SJCRH30 (cell line): ENCODE data around the gene ARHGEF6. TPM values are rescaled to one million over a fixed set of nuclear protein-coding genes. Genes with fewer than 3 reads are reported as not detected.

Experiments
- DNase-seq, 2 experiments: peaks; one replicate each; pipeline ENCODE4 v3.0.0-alpha.2; 2015 to 2020
- H3K27ac ChIP-seq: fragments of 250-450 bp; sonication (Bioruptor Pico); 2 replicates; pipeline ENCODE4 v1.5.1; 2020; ENCODE audit warnings: mild to moderate bottlenecking, moderate library complexity
- H3K27me3 ChIP-seq: fragments of 250-450 bp; sonication (Bioruptor Pico); 2 replicates; pipeline ENCODE4 v1.5.1; 2020; ENCODE audit warnings: mild to moderate bottlenecking, moderate library complexity
- H3K36me3 ChIP-seq: fragments of 250-450 bp; sonication (Bioruptor Pico); 2 replicates; pipeline ENCODE4 v1.5.1; 2020; ENCODE audit warnings: mild to moderate bottlenecking, moderate library complexity
- H3K4me1 ChIP-seq: fragments of 250-450 bp; sonication (Bioruptor Pico); 2 replicates; pipeline ENCODE4 v1.5.1; 2020; ENCODE audit warnings: mild to moderate bottlenecking, moderate library complexity
- H3K4me3 ChIP-seq: fragments of 250-450 bp; sonication (Bioruptor Pico); 2 replicates; pipeline ENCODE4 v1.5.1; 2020; ENCODE audit warnings: mild to moderate bottlenecking, moderate library complexity
- H3K9me3 ChIP-seq: fragments of 250-450 bp; sonication (Bioruptor Pico); replicated peaks from 2 replicates; pipeline ENCODE4 v1.5.1; 2020; ENCODE audit warnings: mild to moderate bottlenecking, moderate library complexity
- total RNA-seq: library from RNA; depleted of rRNA; stranded (reverse); fragments of >200 nt; shearing (Covaris generic); gene quantifications from 2 replicates; pipeline ENCODE4 v1.2.3, GENCODE V29; 2014

ARHGEF6 gene
- total RNA-seq, 1 experiment from 2014 or later = 10.8 TPM

DNA sequence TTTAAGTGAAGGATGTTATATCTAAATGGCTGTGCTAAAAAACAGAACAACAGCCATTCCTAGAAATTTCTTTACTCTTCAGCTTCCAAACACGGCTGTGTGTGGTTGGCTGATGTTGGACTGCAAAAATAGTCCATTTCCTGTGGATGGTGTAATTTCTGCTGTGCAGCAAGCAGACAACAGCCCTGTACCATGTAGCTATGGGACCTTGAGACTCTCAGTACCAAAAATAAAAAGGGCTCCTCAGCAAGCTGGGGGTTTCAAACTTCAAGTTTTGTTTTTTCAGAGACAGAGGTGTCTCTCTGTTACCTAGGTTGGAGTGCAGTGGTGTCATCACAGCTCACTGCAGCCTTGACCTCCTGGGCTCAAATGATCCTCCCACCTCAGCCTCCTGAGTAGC lies 114.6 kb downstream of the ARHGEF6 start:
- no peaks in the 10 kb centered on the region for H3K27me3 ChIP-seq
- no peaks in the 10 kb centered on the region for H3K36me3 ChIP-seq
- H3K4me1 ChIP-seq = no peaks in the 10 kb centered on the region
- DNase-seq = no peak
- H3K4me3 ChIP-seq = no peak overlapping the region
- H3K9me3 ChIP-seq = no peaks in the 10 kb centered on the region
- H3K27ac ChIP-seq = no peak overlapping the region

DNA sequence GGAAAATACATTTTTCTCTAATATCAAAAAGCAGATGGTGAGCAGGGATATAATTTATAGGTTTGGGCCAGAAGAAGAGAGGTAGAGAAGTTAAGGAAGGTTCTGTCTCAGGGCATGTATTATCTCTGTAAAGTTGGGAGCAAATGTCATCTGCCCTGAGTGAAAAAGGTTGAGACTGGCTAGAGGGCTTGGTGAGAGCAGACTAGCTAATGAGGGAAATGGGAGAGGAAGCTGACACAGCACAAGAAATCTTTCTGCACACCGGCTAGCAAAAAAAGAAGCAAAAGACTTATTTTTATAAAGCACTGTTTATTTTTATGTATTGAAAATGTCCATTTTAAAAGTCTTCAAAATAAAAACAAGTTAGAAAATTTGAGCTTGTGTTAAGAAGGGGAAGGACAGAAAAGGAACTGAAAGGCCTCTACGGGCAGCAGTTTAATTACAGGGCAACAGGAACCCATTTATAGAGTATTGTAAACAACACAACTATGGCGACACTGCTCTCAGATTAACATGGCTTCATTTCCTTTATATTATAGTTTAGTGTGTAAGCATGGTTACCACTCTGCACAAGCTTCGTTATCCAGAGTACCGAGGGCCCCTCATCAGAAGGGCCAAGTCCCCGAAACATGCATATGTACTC lies 115.4 kb downstream of the ARHGEF6 start:
- no peak overlapping the region for H3K4me3 ChIP-seq
- H3K27ac ChIP-seq = no peak overlapping the region
- H3K9me3 ChIP-seq = no peaks in the 10 kb centered on the region
- no peaks in the 10 kb centered on the region for H3K27me3 ChIP-seq
- H3K36me3 ChIP-seq = no peaks in the 10 kb centered on the region
- H3K4me1 ChIP-seq = no peaks in the 10 kb centered on the region
- DNase-seq = no peak

DNA sequence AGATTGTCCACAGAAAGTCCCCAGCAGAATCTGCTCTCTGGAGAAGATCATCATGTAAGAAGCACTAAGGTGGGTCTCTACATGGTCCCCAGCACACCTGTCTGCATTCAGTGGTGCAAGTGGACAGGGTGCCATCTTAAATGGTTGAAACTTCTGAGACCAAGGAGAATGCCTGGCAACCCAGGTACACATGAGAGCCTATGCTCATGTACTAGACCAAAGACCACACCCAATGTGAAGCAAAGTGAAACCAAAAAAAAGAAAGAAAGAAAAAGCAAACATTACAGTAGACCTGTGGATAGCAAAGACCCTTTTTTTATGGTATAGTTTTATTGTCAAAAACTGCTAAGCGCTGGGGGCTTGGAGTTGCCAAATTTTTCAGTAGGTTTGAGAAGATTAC lies 117.8 kb downstream of the ARHGEF6 start:
- DNase-seq = no peak
- Histone ChIP-seq H3K27ac (no peak overlapping the region), H3K4me3 (no peak overlapping the region), H3K27me3 (no peaks in the 10 kb centered on the region), H3K9me3 (no peaks in the 10 kb centered on the region), H3K4me1 (no peaks in the 10 kb centered on the region), H3K36me3 (no peaks in the 10 kb centered on the region)

DNA sequence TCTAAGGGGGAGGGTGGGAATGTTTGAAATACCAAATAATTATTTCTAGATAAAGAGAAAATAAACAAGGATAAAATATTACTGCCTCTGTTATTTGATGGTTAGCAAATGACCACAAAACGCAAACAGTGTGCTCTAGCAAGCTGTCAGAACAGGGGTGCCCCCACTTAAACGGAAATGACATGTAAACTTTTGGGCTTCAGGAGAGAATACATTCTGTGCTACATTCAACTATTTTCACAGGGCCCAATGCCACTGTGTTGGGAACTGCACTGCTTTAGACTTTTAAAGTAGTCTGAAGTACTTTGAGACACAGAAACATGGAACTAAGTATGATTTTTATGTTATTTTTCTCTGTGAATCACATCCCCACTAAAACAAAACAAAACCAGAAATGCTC lies 118.6 kb downstream of the ARHGEF6 start:
- Histone ChIP-seq H3K36me3 (no peaks in the 10 kb centered on the region), H3K27ac (no peak overlapping the region), H3K27me3 (no peaks in the 10 kb centered on the region), H3K9me3 (no peaks in the 10 kb centered on the region), H3K4me1 (no peaks in the 10 kb centered on the region), H3K4me3 (no peak overlapping the region)
- no peak for DNase-seq

DNA sequence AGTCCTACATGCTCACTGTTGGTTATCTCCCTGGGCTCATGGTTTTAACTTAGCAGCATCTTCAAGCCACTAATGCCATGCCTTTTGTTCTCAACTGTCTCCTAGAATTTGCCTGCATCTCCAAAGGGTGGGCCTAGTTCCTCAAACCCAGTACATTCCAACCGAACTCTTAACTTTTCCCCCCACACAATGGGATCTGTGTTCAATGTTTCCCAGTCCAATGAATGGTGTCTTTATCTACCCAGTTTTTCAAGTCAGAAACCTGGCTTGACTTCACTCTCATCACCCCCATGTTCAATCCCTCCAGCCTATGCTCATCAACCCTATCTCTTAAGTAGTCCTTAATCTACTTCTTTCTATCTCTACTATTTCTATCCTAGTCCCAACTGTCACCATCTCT lies 119.8 kb downstream of the ARHGEF6 start:
- Histone ChIP-seq H3K4me3 (no peak overlapping the region), H3K9me3 (no peaks in the 10 kb centered on the region), H3K27ac (no peak overlapping the region), H3K36me3 (no peaks in the 10 kb centered on the region), H3K27me3 (no peaks in the 10 kb centered on the region), H3K4me1 (no peaks in the 10 kb centered on the region)
- DNase-seq = no peak

DNA sequence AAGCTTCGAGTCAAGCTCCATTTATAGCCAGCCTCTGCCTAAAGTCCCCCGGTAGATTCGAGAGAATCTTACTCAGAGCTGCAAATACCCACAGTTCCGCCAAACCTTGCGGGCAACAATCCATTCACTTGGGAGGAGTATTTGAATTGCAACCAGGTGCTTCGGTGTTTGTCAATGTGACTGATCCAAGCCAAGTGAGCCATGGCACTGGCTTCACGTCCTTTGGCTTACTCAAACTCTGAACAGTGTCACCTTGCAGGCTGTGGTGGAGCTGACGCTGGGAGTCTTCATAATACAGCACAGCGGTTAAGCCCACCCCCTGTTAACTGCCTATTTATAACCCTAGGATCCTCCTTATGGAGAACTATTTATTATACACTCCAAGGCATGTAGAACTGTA lies 121.6 kb downstream of the ARHGEF6 start:
- H3K36me3 ChIP-seq = no peaks in the 10 kb centered on the region
- no peak overlapping the region for H3K27ac ChIP-seq
- H3K27me3 ChIP-seq = no peaks in the 10 kb centered on the region
- no peak for DNase-seq
- no peaks in the 10 kb centered on the region for H3K9me3 ChIP-seq
- no peak overlapping the region for H3K4me3 ChIP-seq
- no peaks in the 10 kb centered on the region for H3K4me1 ChIP-seq

DNA sequence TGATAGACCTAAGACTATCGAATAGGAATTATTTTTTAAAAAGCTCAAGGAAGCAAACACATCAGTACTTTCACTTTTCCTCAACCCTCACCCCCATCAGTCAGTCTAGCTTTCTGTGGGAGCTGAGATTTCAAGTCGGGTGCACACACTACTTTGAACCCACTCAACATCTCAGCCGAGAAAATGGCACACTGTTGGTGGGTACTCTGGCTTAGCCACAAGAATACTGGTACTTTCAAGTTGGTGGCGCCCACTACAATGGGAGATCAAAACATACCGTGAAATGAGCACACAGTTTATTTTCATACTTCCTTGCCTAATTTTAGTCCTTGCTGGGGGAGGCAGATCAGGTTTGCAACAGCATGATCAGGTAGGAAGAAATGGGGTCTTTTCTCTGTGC lies 122.6 kb downstream of the ARHGEF6 start:
- H3K27ac ChIP-seq = no peak overlapping the region
- H3K36me3 ChIP-seq = no peaks in the 10 kb centered on the region
- no peak overlapping the region for H3K4me3 ChIP-seq
- H3K9me3 ChIP-seq = no peaks in the 10 kb centered on the region
- no peaks in the 10 kb centered on the region for H3K4me1 ChIP-seq
- H3K27me3 ChIP-seq = no peaks in the 10 kb centered on the region
- no peak for DNase-seq

DNA sequence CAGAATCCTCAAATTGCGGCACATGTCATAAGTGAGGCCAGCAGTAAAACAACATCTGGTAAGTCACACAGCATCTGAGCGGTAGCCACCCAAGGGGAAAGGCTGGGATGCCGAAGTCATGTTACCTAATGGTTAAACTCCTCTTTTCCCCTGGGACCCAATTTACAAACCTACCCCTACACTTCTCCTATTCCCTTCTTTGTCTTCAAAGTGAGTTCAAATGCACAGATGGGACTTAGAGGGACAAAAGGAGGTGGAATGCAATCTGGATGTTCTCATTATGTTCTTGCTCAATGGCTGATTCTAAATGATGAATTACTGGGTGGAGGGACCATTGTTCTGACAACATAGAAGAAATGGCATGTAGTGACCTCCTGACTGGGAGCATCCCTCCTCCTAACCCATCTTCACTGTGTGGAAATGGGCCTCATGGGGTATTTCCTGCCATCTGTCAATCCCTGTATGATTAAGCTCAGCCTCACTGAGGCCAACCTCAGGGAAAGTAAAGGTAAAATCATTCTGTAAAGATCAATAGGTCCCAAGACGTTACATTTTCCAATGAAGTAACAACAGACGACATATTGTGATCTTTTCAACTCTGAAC lies 124.3 kb downstream of the ARHGEF6 start:
- Histone ChIP-seq H3K27me3 (no peaks in the 10 kb centered on the region), H3K9me3 (no peaks in the 10 kb centered on the region), H3K4me1 (no peaks in the 10 kb centered on the region), H3K27ac (no peak overlapping the region), H3K36me3 (no peaks in the 10 kb centered on the region), H3K4me3 (no peak overlapping the region)
- no peak for DNase-seq

DNA sequence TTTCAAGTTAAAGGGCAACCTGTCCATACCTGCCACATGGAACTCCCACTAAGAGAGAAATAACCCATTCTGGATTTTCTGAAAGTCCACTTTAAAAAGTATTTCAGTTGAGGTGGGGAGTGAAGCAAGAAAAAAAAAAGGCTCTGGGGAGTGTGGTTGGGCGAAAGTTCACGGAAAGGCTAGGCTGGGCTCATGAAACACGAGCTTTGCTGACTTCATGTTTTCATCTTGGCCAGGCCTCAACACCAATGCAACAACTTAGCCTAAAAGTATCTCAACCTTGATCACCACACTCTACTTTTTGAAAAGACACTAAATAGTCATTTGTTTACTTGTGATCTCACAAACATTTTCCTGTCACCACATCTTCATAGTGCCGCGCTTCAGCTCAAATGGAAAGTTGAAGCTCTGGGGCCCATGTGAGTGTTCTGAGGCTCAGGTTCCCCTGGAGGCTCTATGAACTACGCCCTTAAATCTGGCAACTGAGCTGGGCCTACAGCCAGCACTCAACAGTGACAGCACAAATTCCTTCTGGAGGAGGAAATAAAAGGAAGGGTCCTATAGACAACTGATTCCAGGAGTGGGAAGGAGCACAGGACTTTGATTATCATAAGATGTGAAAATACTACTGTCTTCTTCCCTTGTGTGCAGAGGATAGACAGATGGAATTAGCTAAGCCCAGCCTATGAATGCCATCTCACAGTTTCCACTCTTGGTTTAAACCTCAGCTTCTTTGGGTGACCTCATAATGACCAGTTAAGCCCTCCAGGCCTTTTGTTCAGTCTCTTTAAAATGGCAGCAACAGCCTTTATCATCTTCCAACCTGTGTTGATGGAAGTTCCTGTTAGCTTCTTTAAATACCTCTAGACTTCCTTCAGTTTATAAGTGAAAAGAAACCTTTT lies 127.7 kb downstream of the ARHGEF6 start:
- Histone ChIP-seq H3K9me3 (no peaks in the 10 kb centered on the region), H3K4me1 (no peaks in the 10 kb centered on the region), H3K27ac (no peak overlapping the region), H3K4me3 (no peak overlapping the region), H3K36me3 (no peaks in the 10 kb centered on the region), H3K27me3 (no peaks in the 10 kb centered on the region)
- DNase-seq = no peak

DNA sequence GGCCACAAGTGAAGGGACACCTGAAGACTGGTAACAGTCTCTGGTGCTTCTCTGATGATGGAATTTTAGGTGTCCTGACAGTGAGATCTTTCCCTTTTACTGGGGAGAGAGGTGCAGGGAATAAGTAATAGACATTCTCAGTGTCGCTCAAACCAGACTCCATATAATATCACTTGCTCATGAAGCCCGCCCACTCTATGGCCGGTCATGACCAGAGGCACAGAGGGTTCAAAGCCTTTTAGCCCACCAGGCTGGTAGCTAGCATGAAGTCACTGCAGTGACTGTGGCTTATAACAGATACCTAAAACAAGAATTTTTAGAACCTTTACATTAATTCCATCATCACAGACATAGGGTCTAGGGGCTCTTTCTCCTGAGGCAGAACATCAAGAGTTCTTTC lies 129.9 kb downstream of the ARHGEF6 start:
- no peak for DNase-seq
- no peaks in the 10 kb centered on the region for H3K27me3 ChIP-seq
- no peak overlapping the region for H3K27ac ChIP-seq
- H3K9me3 ChIP-seq = no peaks in the 10 kb centered on the region
- H3K36me3 ChIP-seq = no peaks in the 10 kb centered on the region
- H3K4me3 ChIP-seq = no peak overlapping the region
- H3K4me1 ChIP-seq = no peaks in the 10 kb centered on the region

DNA sequence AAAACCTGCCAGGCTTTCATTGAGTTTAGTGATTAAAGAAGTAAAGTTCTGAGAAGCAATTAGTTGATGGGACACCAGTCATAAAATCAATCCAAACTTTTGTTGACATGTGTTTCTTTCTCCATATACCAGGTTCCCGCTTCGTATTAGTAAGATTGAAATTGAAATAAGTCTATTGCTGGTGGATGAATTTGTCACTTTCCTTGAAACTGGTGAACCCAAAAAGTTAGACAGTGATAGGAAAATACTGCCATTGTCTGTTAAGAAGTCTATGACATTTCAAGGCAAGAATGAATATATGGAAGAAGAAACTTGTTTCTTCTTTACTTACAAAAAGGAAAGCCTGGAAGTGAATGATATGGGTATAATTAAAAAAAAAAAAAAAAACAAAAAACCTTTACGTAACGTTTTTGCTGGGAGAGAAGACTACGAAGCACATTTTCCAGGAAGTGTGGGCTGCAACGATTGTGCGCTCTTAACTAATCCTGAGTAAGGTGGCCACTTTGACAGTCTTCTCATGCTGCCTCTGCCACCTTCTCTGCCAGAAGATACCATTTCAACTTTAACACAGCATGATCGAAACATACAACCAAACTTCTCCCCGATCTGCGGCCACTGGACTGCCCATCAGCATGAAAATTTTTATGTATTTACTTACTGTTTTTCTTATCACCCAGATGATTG lies 132.9 kb downstream of the ARHGEF6 start, which contains the start of gene CD40LG:
CD40LG (plus strand) TSS at position 482 of the 684 bp plus-strand sequence; CDS start at position 573, 91 bp downstream.
- Histone ChIP-seq H3K27me3 (no peaks in the 10 kb centered on the region), H3K27ac (no peak within 1 kb of the TSS), H3K4me3 (no peak within 1 kb of the TSS), H3K9me3 (no peaks in the 10 kb centered on the region), H3K36me3 (no peaks in the 10 kb centered on the region), H3K4me1 (no peaks in the 10 kb centered on the region)
- no peak for DNase-seq

DNA sequence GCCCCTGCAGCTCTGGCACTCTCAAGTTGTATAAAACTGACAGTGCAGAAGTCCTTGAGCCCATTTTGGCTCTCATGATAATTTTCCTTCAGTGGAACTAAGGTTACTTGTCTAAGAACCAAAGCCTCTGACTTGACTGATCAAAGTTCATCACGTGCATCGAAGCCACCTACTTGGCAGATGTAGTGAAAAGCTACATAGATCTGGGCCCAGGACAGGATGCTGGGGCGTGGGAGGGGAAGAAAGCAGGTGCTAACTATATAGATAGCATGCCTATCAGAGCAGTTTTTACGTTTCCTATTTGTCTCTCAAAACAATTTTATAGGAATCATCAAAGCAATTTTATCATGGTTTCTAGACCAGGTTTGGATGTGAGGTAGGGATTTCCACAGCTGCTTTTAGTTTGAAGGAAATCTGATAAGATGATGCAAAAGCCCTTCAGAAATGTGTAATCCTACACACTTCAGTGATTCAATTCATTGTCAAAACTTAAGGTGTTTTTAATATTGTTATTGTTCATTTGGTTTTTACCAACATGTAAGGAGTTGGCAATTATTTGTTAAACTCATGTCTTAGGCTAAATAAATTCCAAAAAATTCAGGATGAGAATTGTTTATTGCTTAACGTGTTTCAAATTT lies 134.0 kb downstream of the ARHGEF6 start:
- no peak for DNase-seq
- H3K4me3 ChIP-seq = no peak overlapping the region
- H3K27me3 ChIP-seq = no peaks in the 10 kb centered on the region
- H3K27ac ChIP-seq = no peak overlapping the region
- no peaks in the 10 kb centered on the region for H3K4me1 ChIP-seq
- no peaks in the 10 kb centered on the region for H3K9me3 ChIP-seq
- H3K36me3 ChIP-seq = no peaks in the 10 kb centered on the region

DNA sequence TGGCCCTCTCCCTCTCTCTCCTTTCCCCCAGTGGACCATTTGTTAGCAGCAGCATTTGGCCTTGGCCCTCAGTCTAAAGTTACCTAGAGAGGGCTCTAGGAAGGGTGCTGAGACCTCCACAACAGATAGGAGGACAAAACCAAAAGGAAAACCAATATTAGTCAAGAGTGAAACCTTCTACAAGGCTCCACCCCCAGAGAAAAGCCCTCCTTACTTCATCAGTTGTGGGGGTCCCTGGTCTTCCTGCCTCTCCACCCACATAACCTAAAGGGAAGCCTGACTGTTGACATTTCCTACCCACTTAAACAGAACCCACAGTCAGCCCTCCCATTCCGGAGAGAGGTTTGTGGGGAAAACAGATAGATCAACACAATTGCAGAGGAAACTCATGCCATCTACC lies 137.5 kb downstream of the ARHGEF6 start:
- H3K4me3 ChIP-seq = no peak overlapping the region
- no peaks in the 10 kb centered on the region for H3K9me3 ChIP-seq
- no peak overlapping the region for H3K27ac ChIP-seq
- DNase-seq = no peak
- no peaks in the 10 kb centered on the region for H3K27me3 ChIP-seq
- no peaks in the 10 kb centered on the region for H3K36me3 ChIP-seq
- no peaks in the 10 kb centered on the region for H3K4me1 ChIP-seq

DNA sequence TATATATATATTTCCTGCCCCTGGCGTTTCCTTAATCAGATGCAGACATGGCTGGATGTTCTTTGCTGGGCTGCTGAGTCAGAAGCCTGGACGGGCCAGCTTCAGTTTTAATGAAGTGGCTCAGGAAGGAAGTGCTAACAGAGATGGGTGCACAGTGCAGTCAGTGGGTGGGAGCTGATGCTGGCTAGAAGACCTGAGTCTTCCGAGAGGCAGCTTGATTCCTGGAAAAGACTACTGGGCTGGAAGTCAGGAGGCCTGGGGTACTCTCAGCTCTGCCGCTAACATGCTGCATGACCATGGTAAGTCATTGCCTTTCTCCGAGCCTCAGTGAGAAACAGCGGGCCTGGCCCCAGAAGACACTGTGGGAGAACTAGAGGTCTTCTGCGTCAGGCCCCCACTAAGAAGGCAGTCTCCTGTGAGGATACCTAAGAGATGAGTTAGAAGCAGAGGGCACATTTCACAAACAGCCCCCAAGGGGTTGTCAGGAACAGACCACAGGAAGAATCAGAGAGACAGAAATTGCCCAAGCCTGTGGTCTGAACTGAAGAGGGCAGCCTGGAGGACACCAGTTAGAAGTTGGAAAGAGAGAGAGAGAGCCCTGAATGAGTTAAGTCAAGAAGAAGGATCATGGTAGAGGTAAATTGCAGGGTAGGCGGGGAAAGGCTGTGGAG lies 141.1 kb downstream of the ARHGEF6 start:
- no peak for DNase-seq
- Histone ChIP-seq H3K4me1 (no peaks in the 10 kb centered on the region), H3K9me3 (no peaks in the 10 kb centered on the region), H3K36me3 (no peaks in the 10 kb centered on the region), H3K27me3 (no peaks in the 10 kb centered on the region), H3K4me3 (no peak overlapping the region), H3K27ac (no peak overlapping the region)
